ENCODE data around the gene TRIM43B.
"Not testable (repeated sequence)": the region's sequence is repeated elsewhere in the genome, so short reads cannot be mapped to it uniquely, and the experiment has no call there.

TRIM43B gene

GRCh38 chr2:95434507-95435076 is 50.0 kb downstream of the TRIM43B start:
- DNase-seq (ENCODE audit: insufficient read length, low spot score); FAIRE-seq: not testable (repeated sequence)

DNA sequence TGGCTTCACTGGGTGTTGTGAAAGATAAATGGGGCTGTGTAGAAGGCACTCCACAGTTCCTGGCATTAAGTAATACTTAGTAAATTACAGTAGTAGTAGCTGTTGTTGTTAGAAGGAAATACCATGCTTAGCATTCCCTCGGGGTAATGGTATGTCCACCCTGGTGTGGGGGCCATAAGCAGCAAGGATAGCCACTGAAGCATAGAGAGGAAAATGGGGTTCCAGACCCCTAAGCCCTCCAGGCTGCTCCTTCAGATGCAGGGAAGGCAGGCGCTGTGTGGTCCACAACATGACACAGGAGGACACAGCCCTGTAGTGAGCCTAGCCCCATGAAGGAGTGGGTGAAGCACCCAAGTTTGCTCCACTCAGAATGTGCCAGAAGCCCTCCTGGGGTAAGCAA is 50.6 kb downstream of the TRIM43B start:
- FAIRE-seq; DNase-seq (ENCODE audit: insufficient read length, low spot score): not testable (repeated sequence)

DNA sequence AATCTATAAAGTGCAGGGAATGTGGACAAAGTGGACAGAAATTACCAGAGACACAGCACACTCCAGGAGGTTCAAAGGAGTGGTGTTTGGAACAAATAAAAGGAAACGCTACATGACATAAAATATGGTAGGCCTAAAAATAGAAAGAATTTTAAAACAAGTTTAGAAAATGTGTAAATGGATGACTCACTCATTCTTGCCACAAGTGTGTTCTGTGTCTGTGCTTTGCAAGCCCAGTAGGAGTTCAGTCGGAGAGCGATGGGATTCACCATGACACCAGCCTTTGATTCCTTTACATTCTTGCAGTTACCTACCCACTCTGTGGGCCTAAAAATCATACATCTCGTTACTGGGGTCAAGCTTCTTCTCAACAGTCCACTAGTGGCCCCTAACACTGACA is 51.2 kb downstream of the TRIM43B start:
- not testable (repeated sequence) for FAIRE-seq; DNase-seq (ENCODE audit: insufficient read length, low spot score)

DNA sequence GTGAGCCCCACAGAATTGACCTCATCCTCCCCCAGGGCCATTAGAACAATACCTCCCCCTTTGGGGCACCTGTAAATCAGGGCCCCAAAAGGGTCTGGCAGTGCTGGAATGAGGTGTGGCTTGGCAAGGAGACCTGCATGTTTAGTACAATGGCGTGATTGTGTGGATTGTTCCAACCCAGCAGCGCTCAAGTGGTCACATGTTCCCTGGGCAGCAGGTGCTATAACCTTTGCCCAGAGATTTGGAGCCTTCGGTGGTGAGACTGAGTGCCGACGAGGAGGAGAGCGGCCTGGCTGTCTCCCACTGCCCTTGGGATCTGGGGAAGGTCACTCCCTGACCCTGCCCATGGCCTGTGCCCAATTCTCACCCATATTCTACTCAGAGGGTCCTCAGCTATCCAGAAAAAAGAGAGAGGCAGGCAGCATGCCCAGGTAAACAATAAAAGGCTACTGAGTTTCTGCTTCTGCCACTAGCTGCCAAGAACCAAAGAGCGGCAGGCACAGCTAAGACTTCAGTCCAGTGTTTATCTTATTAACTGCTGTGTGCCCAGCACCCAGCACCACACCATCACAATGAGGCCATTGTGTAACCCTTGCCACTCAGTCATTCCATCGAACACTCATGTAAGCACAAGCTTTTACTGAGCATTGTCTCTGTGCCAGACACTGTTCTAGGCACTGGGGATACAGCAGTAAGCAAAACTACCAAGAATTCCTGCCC is 54.6 kb downstream of the TRIM43B start:
- not testable (repeated sequence) for DNase-seq (ENCODE audit: insufficient read length, low spot score); FAIRE-seq

DNA sequence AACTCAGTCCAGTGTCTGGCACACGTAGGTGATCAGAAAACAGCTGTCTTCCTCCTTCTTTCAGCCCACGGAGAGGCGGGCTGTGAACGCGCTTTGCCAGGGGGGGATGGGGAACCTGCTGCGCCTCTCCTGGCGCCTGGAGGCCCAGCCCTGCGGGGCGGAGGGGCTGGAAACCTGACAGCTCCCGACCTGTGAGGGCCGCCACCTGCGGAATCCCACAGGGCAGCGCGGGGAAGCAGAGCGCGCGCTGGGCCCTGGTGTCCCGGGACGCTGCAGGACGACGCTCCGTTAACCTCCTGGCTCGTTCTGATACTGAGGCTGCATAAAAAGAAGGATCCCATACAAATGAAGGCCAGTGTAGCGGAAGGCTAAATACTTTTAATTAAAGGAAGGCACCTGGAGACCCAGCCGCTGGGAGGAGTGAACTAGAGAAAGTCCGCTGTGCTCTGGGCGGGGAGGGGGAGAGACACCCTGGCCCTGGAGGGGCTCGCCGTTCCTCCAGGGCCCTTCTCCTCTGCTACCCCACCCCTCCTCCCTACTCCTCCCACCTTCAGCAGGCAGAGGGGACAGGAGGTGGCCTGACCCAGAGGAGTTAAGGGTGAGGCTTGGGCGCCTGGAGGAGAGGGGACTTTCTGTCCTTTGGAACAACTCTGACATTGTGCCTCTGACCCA is 57.2 kb downstream of the TRIM43B start:
- DNase-seq (ENCODE audit: insufficient read length, low spot score); FAIRE-seq: not testable (repeated sequence)

Data from GM19239 (cell line).